Adrenal gland (tissue), 5 donors: ENCODE measurements around the gene RECK.

Experiments used
- CTCF ChIP-seq, 6 experiments: fragments of 450-650 bp in 4 of 6; fragments of 200-600 bp in 2 of 6; sonication (generic) in 1 of 6; IDR thresholded peaks; 1 replicate in 5 of 6; 2 replicates in 1 of 6; pipeline versions ENCODE4 v1.5.1 to v1.8.0; 2016 to 2021; ENCODE audit warnings: antibody characterized with exemption in 6 of 6, mild to moderate bottlenecking in 2 of 6, moderate library complexity in 1 of 6
- POLR2A ChIP-seq, 2 donors: fragments of 450-650 bp; IDR thresholded peaks; one replicate each; pipeline ENCODE4 v1.6.1; 2017; ENCODE audit warnings: antibody characterized with exemption in 2 of 2, mild to moderate bottlenecking in 2 of 2, moderate library complexity in 1 of 2
- donor health status: DM: no; HTN: no; CAD: no.

- TF ChIP-seq POLR2A (IDR thresholded peaks at IDR 0.05) (no peak), CTCF (IDR thresholded peaks at IDR 0.05) (no peak)
Measured at GRCh38 chr9:36158917-36159316, 122.2 kb downstream of the RECK start.
